Tibial nerve (tissue), 4 donors: Measurements from ENCODE around the gene EFHD1. TPM values are rescaled to one million over a fixed set of nuclear protein-coding genes. Genes with fewer than 3 reads are reported as not detected.

ENCODE experiments used
- DNase-seq, 2 donors: peaks; one replicate each; pipeline ENCODE4 v3.0.0-alpha.2; 2019; ENCODE audit warnings: low spot score in 2 of 2
- H3K27ac ChIP-seq, 4 donors: fragments of 200-600 bp; sonication (generic) in 3 of 4; one replicate each; pipeline ENCODE4 v1.5.1; 2017 to 2019; ENCODE audit warnings: mild to moderate bottlenecking in 1 of 4
- H3K27me3 ChIP-seq, 2 donors: fragments of 200-600 bp; sonication (generic) in 1 of 2; one replicate each; pipeline versions ENCODE4 v1.5.1 to v1.6.0; 2017 to 2019
- H3K36me3 ChIP-seq, 3 donors: fragments of 200-600 bp; sonication (generic); one replicate each; pipeline ENCODE4 v1.5.1; 2018 to 2019
- H3K4me1 ChIP-seq, 4 donors: fragments of 200-600 bp; sonication (generic) in 3 of 4; one replicate each; pipeline ENCODE4 v1.5.1; 2017 to 2019
- H3K4me3 ChIP-seq, 4 donors: fragments of 200-600 bp; sonication (generic) in 3 of 4; one replicate each; pipeline ENCODE4 v1.5.1; 2017 to 2019; ENCODE audit warnings: mild to moderate bottlenecking in 1 of 4, moderate library complexity in 1 of 4
- H3K9me3 ChIP-seq, 4 donors: fragments of 200-600 bp; sonication (generic) in 3 of 4; one replicate each; pipeline ENCODE4 v1.5.1; 2017 to 2019
- EP300 ChIP-seq, 2 donors: sonication (generic); formaldehyde crosslinking; IDR thresholded peaks; one replicate each; pipeline ENCODE4 v1.6.1; 2017; ENCODE audit warnings: antibody characterized with exemption in 2 of 2, mild to moderate bottlenecking in 1 of 2
- POLR2A ChIP-seq, 2 donors: fragments of 450-650 bp; IDR thresholded peaks; one replicate each; pipeline ENCODE4 v1.6.1; 2017; ENCODE audit warnings: antibody characterized with exemption in 2 of 2, mild to moderate bottlenecking in 2 of 2, moderate library complexity in 2 of 2
- WGBS, 2 donors: methylation state at CpG; one replicate each; pipeline ENCODE4 v1.1.5; 2018; 5-methylcytosine and 5-hydroxymethylcytosine counted together
- small RNA-seq: library from RNA; depleted of rRNA; stranded (forward); fragments of <200 nt; gene quantifications from one replicate; pipeline ENCODE3, GENCODE V24; 2016
- total RNA-seq, 4 donors: library from RNA; depleted of rRNA; stranded (reverse); fragments of >200 nt; gene quantifications; one replicate each; pipeline ENCODE4 v1.1.0, GENCODE V29; 2016
- TF ChIP-seq, protein P1 (sequence below), 5 experiments: fragments of 200-600 bp in 3 of 5; fragments of 450-650 bp in 2 of 5; sonication (generic) in 3 of 5; IDR thresholded peaks; one replicate each; pipeline ENCODE4 v1.5.1; 2016 to 2019; ENCODE audit warnings: antibody characterized with exemption in 5 of 5, mild to moderate bottlenecking in 3 of 5, moderate library complexity in 2 of 5

Gene EFHD1
- total RNA-seq, 4 donors from 2014 or later: 29.1 to 48.7 (median 42.6) TPM

DNA sequence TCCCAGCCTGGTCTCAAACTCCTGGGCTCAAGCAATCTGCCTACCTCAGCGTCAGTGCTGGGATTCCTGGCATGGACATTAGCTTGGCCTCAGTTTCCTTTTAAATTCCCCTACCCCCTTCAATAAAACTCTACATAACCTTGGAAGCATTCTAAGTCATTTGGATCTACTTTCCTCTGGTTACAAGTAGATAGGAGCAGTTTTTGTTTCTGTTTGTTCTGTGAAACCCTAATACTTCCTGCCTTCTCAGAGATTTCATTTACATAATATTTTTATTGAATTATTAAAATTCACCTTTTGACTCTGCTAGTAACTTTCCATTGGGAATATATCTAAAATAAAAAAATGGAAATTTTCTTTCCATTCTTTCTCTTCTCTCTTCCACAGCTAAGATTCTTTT lies 89.6 kb downstream of the EFHD1 start:
- Histone ChIP-seq H3K27me3 (no peaks in the 10 kb centered on the region), H3K9me3 (no peaks in the 10 kb centered on the region), H3K27ac (no peak overlapping the region), H3K4me1 (peaks cover 0 to 10% (median 0%) of the 10 kb centered on the region in 4 donors), H3K4me3 (no peak overlapping the region), H3K36me3 (peaks cover 0 to 40% (median 0%) of the 10 kb centered on the region in 3 donors)
- 79% methylated on average over 1 of the region's 1 CpG for WGBS, 2 donors
- TF ChIP-seq EP300 (IDR thresholded peaks at IDR 0.05): no peak
- no peak for TF ChIP-seq POLR2A (IDR thresholded peaks at IDR 0.05)
- TF ChIP-seq, protein P1, sequence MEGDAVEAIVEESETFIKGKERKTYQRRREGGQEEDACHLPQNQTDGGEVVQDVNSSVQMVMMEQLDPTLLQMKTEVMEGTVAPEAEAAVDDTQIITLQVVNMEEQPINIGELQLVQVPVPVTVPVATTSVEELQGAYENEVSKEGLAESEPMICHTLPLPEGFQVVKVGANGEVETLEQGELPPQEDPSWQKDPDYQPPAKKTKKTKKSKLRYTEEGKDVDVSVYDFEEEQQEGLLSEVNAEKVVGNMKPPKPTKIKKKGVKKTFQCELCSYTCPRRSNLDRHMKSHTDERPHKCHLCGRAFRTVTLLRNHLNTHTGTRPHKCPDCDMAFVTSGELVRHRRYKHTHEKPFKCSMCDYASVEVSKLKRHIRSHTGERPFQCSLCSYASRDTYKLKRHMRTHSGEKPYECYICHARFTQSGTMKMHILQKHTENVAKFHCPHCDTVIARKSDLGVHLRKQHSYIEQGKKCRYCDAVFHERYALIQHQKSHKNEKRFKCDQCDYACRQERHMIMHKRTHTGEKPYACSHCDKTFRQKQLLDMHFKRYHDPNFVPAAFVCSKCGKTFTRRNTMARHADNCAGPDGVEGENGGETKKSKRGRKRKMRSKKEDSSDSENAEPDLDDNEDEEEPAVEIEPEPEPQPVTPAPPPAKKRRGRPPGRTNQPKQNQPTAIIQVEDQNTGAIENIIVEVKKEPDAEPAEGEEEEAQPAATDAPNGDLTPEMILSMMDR (IDR thresholded peaks at IDR 0.05): no peak
- no peak for DNase-seq

- no peak overlapping the region for H3K4me3 ChIP-seq
- no peak for DNase-seq
- no peaks in the 10 kb centered on the region for H3K27me3 ChIP-seq
- H3K27ac ChIP-seq: no peak overlapping the region
- no peaks in the 10 kb centered on the region for H3K9me3 ChIP-seq
- WGBS, 2 donors: 96 to 97% methylated on average over 3 of the region's 3 CpGs
- peaks cover 0 to 21% (median 0%) of the 10 kb centered on the region in 4 donors for H3K4me1 ChIP-seq
- TF ChIP-seq POLR2A (IDR thresholded peaks at IDR 0.05): no peak
- TF ChIP-seq, protein P1 (IDR thresholded peaks at IDR 0.05): no peak
- TF ChIP-seq EP300 (IDR thresholded peaks at IDR 0.05): no peak
- H3K36me3 ChIP-seq: peaks cover 0 to 52% (median 0%) of the 10 kb centered on the region in 3 donors
These were observed 95.4 kb downstream of the EFHD1 start for GRCh38 chr2:232728785-232729184.

DNA sequence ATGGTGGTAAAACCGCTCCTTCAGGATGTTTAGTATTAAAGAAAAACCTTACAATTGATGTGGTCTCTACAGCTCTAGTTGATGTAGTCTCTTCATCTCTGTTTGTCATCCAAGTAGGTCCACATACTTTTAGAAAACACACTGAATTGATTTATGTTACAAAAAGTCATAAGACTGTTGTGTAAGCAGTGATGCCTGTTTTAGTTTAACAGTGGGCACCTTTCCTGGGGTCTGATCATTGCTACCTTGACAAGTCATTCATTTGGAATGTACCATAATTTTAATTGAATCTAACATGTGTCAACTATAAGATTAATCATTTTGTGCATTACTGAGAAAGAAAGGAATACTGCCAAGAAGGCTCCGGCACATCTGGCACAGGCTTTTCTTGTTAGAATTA lies 98.1 kb downstream of the EFHD1 start:
- H3K36me3 ChIP-seq: peaks cover 0 to 50% (median 0%) of the 10 kb centered on the region in 3 donors
- no peak overlapping the region for H3K4me3 ChIP-seq
- WGBS, 2 donors: 67 to 76% methylated on average over 2 of the region's 2 CpGs
- no peak for TF ChIP-seq EP300 (IDR thresholded peaks at IDR 0.05)
- TF ChIP-seq, protein P1 (IDR thresholded peaks at IDR 0.05): no peak
- no peak for TF ChIP-seq POLR2A (IDR thresholded peaks at IDR 0.05)
- no peaks in the 10 kb centered on the region for H3K27me3 ChIP-seq
- H3K9me3 ChIP-seq: no peaks in the 10 kb centered on the region
- peaks cover 0 to 21% (median 0%) of the 10 kb centered on the region in 4 donors for H3K4me1 ChIP-seq
- DNase-seq: no peak
- H3K27ac ChIP-seq: no peak overlapping the region

Small RNA genes within 50 kb of the gene (small RNA-seq; reads per million reads assigned to genes)
- 0.47 reads per million for gene RN7SL359P

Other genes starting within 250 kb of the EFHD1 start
- gene ALPG, start 226.8 kb upstream of the EFHD1 start, total RNA-seq: not detected
- gene ALPI, start 177.5 kb upstream of the EFHD1 start, total RNA-seq: not detected
- gene ECEL1, start 145.8 kb upstream of the EFHD1 start, total RNA-seq: 1 to 10 TPM in 3 of 4 donors, not detected in 1; 1.0 to 7.3 (median 1.8) TPM
- gene PRSS56, start 113.2 kb upstream of the EFHD1 start, total RNA-seq: not detected
- not detected for gene CHRND, start 107.4 kb upstream of the EFHD1 start, total RNA-seq
- not detected for gene CHRNG, start 93.9 kb upstream of the EFHD1 start, total RNA-seq
- gene TIGD1, start 83.0 kb upstream of the EFHD1 start, total RNA-seq: 1 to 10 TPM; 2.4 to 5.3 (median 4.2) TPM
- 10 to 100 TPM; 23.8 to 38.5 (median 27.8) TPM for gene EIF4E2, start 82.9 kb upstream of the EFHD1 start, total RNA-seq
- gene GIGYF2, start 63.7 kb downstream of the EFHD1 start, total RNA-seq: 100 to 1,000 TPM in 2 of 4 donors, 10 to 100 TPM in 2; 66.0 to 106 (median 86.4) TPM
- not detected for gene KCNJ13, start 143.0 kb downstream of the EFHD1 start, total RNA-seq
- 10 to 100 TPM in 3 of 4 donors, 1 to 10 TPM in 1; 6.9 to 24.0 (median 10.7) TPM for gene SNORC, start 236.7 kb downstream of the EFHD1 start, total RNA-seq